ENCODE measurements around the gene CAPZA3. TPM values are rescaled to one million over a fixed set of nuclear protein-coding genes. Genes with fewer than 3 reads are reported as not detected.
"Not testable (repeated sequence)": the region's sequence is repeated elsewhere in the genome, so short reads cannot be mapped to it uniquely, and the experiment has no call there.

The CAPZA3 gene
- total RNA-seq, 1 donor: not detected

GRCh38 chr12:18731156-18731555, 6.8 kb upstream of the CAPZA3 start:
- no peaks in the 10 kb centered on the region for H3K4me1 ChIP-seq (ENCODE audit: insufficient read depth, low read length)
- no peaks in the 10 kb centered on the region for H3K27me3 ChIP-seq (ENCODE audit: insufficient read depth, low read length)
- peaks cover 9% of the 10 kb centered on the region for H3K9me3 ChIP-seq (ENCODE audit: low read depth, low read length)
- no peak overlapping the region for H3K4me3 ChIP-seq (ENCODE audit: low read length)

GRCh38 chr12:18747895-18748294, 10.0 kb downstream of the CAPZA3 start:
- no peaks in the 10 kb centered on the region for H3K27me3 ChIP-seq (ENCODE audit: insufficient read depth, low read length)
- no peak overlapping the region for H3K4me3 ChIP-seq (ENCODE audit: low read length)
- no peaks in the 10 kb centered on the region for H3K9me3 ChIP-seq (ENCODE audit: low read depth, low read length)
- no peaks in the 10 kb centered on the region for H3K4me1 ChIP-seq (ENCODE audit: insufficient read depth, low read length)

- no peaks in the 10 kb centered on the region for H3K4me1 ChIP-seq (ENCODE audit: insufficient read depth, low read length)
- H3K4me3 ChIP-seq (ENCODE audit: low read length): no peak overlapping the region
- no peaks in the 10 kb centered on the region for H3K27me3 ChIP-seq (ENCODE audit: insufficient read depth, low read length)
- H3K9me3 ChIP-seq (ENCODE audit: low read depth, low read length): no peaks in the 10 kb centered on the region
Observed at GRCh38 chr12:18749386-18749957, 11.6 kb downstream of the CAPZA3 start.

GRCh38 chr12:18750085-18750484, 12.2 kb downstream of the CAPZA3 start:
- H3K4me1 ChIP-seq (ENCODE audit: insufficient read depth, low read length): no peaks in the 10 kb centered on the region
- no peaks in the 10 kb centered on the region for H3K9me3 ChIP-seq (ENCODE audit: low read depth, low read length)
- no peak overlapping the region for H3K4me3 ChIP-seq (ENCODE audit: low read length)
- no peaks in the 10 kb centered on the region for H3K27me3 ChIP-seq (ENCODE audit: insufficient read depth, low read length)

- Histone ChIP-seq H3K27me3 (ENCODE audit: insufficient read depth, low read length) (no peaks in the 10 kb centered on the region), H3K9me3 (ENCODE audit: low read depth, low read length) (no peaks in the 10 kb centered on the region), H3K4me1 (ENCODE audit: insufficient read depth, low read length) (no peaks in the 10 kb centered on the region), H3K4me3 (ENCODE audit: low read length) (no peak overlapping the region)
Observed at GRCh38 chr12:18751866-18752265, 13.9 kb downstream of the CAPZA3 start.

- Histone ChIP-seq H3K9me3 (ENCODE audit: low read depth, low read length) (no peaks in the 10 kb centered on the region), H3K27me3 (ENCODE audit: insufficient read depth, low read length) (no peaks in the 10 kb centered on the region), H3K4me1 (ENCODE audit: insufficient read depth, low read length) (no peaks in the 10 kb centered on the region), H3K4me3 (ENCODE audit: low read length) (no peak overlapping the region)
Observed at GRCh38 chr12:18752280-18752920, 14.5 kb downstream of the CAPZA3 start.

- H3K27me3 ChIP-seq (ENCODE audit: insufficient read depth, low read length): no peaks in the 10 kb centered on the region
- no peaks in the 10 kb centered on the region for H3K9me3 ChIP-seq (ENCODE audit: low read depth, low read length)
- no peak overlapping the region for H3K4me3 ChIP-seq (ENCODE audit: low read length)
- H3K4me1 ChIP-seq (ENCODE audit: insufficient read depth, low read length): no peaks in the 10 kb centered on the region
Observed at GRCh38 chr12:18752947-18753346, 15.0 kb downstream of the CAPZA3 start.

GRCh38 chr12:18753481-18754123, 15.7 kb downstream of the CAPZA3 start:
- Histone ChIP-seq H3K4me1 (ENCODE audit: insufficient read depth, low read length) (no peaks in the 10 kb centered on the region), H3K4me3 (ENCODE audit: low read length) (no peak overlapping the region), H3K9me3 (ENCODE audit: low read depth, low read length) (no peaks in the 10 kb centered on the region), H3K27me3 (ENCODE audit: insufficient read depth, low read length) (no peaks in the 10 kb centered on the region)

GRCh38 chr12:18754124-18754707, 16.3 kb downstream of the CAPZA3 start:
- no peaks in the 10 kb centered on the region for H3K9me3 ChIP-seq (ENCODE audit: low read depth, low read length)
- no peak overlapping the region for H3K4me3 ChIP-seq (ENCODE audit: low read length)
- no peaks in the 10 kb centered on the region for H3K4me1 ChIP-seq (ENCODE audit: insufficient read depth, low read length)
- H3K27me3 ChIP-seq (ENCODE audit: insufficient read depth, low read length): no peaks in the 10 kb centered on the region

- Histone ChIP-seq H3K9me3 (ENCODE audit: low read depth, low read length) (no peaks in the 10 kb centered on the region), H3K4me3 (ENCODE audit: low read length) (no peak overlapping the region), H3K27me3 (ENCODE audit: insufficient read depth, low read length) (no peaks in the 10 kb centered on the region), H3K4me1 (ENCODE audit: insufficient read depth, low read length) (no peaks in the 10 kb centered on the region)
Observed at GRCh38 chr12:18755341-18755740, 17.4 kb downstream of the CAPZA3 start.

- not testable (repeated sequence) for H3K9me3 ChIP-seq (ENCODE audit: low read depth, low read length); H3K27me3 ChIP-seq (ENCODE audit: insufficient read depth, low read length); H3K4me1 ChIP-seq (ENCODE audit: insufficient read depth, low read length); H3K4me3 ChIP-seq (ENCODE audit: low read length)
Observed at GRCh38 chr12:18766479-18766878, 28.6 kb downstream of the CAPZA3 start.

GRCh38 chr12:18782827-18783226, 44.9 kb downstream of the CAPZA3 start:
- Histone ChIP-seq H3K27me3 (ENCODE audit: insufficient read depth, low read length) (no peaks in the 10 kb centered on the region), H3K4me1 (ENCODE audit: insufficient read depth, low read length) (no peaks in the 10 kb centered on the region), H3K4me3 (ENCODE audit: low read length) (no peak overlapping the region), H3K9me3 (ENCODE audit: low read depth, low read length) (no peaks in the 10 kb centered on the region)

- not testable (repeated sequence) for H3K27me3 ChIP-seq (ENCODE audit: insufficient read depth, low read length); H3K4me1 ChIP-seq (ENCODE audit: insufficient read depth, low read length); H3K4me3 ChIP-seq (ENCODE audit: low read length); H3K9me3 ChIP-seq (ENCODE audit: low read depth, low read length)
Observed at GRCh38 chr12:18785465-18785864, 47.5 kb downstream of the CAPZA3 start.
